GM12872 (cell line): Measurements from ENCODE around the gene CACNA1S.

Experiments
- CTCF ChIP-seq: IDR thresholded peaks from 3 replicates; pipeline ENCODE4 v1.5.1; 2011; ENCODE audit warnings: low read depth, mild to moderate bottlenecking, low read length, moderate library complexity; ENCODE audit not compliant: insufficient read depth

CACNA1S gene

DNA sequence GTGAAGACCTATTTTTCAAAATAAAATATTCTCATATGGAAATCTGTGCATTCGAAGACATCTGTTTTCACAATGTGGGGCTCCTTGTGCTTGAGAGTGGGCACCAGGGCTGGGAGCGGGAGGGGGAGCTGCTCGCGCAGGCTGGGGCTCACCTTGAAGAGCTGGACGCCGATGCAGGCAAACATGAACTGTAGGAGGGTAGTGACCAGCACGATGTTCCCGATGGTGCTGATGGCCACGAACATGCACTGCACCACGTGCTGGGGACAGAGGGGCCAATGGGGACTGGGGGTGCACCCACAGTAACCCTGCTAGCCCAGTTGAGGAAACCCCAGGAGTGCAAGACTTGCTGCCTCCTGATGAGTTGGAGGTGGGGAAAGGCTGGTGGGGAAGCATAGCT is 46.5 kb downstream of the CACNA1S start:
- no peak for TF ChIP-seq CTCF

- TF ChIP-seq CTCF = no peak
These were observed 47.4 kb downstream of the CACNA1S start for GRCh38 chr1:201064806-201065205.

GRCh38 chr1:201063145-201063544 is 49.1 kb downstream of the CACNA1S start:
- no peak for TF ChIP-seq CTCF

- TF ChIP-seq CTCF = no peak
These were observed 49.6 kb downstream of the CACNA1S start for GRCh38 chr1:201062511-201063091.

- no peak for TF ChIP-seq CTCF
These were observed 50.3 kb downstream of the CACNA1S start for GRCh38 chr1:201061886-201062285.

- TF ChIP-seq CTCF = no peak
These were observed 51.2 kb downstream of the CACNA1S start for GRCh38 chr1:201061049-201061448.

- no peak for TF ChIP-seq CTCF
These were observed 51.6 kb downstream of the CACNA1S start for GRCh38 chr1:201060586-201060985.
